ENCODE results near the gene TRIM16.
"Not testable (repeated sequence)": the region's sequence is repeated elsewhere in the genome, so short reads cannot be mapped to it uniquely, and the experiment has no call there.

GRCh38 chr17:15704813-15705212, 20.7 kb upstream of the TRIM16 start:
- TF ChIP-seq CTCF (IDR thresholded peaks at IDR 0.05); ZFX (IDR thresholded peaks at IDR 0.05; ENCODE audit: borderline replicate concordance): not testable (repeated sequence)
